Smooth muscle cell (in vitro differentiated cells): ENCODE results near the gene DUSP3. TPM values are rescaled to one million over a fixed set of nuclear protein-coding genes. Genes with fewer than 3 reads are reported as not detected.

Experiments
- DNase-seq: peaks from one replicate; lab custom pipeline; 2025; ENCODE audit not compliant: unreplicated experiment; lab: John Stamatoyannopoulos, UW
- H2AFZ ChIP-seq: fragments of 200-600 bp; sonication (generic); 2 replicates; pipeline ENCODE4 v1.6.0; 2016; ENCODE audit warnings: antibody characterized with exemption, low read depth, mild to moderate bottlenecking
- H3F3A ChIP-seq: fragments of 200-600 bp; sonication (generic); 2 replicates; pipeline ENCODE4 v1.6.0; 2017; ENCODE audit warnings: antibody characterized with exemption, low read depth
- H3K27ac ChIP-seq: fragments of 200-600 bp; sonication (generic); 2 replicates; pipeline ENCODE4 v1.5.1; 2016; ENCODE audit warnings: low read depth, mild to moderate bottlenecking
- H3K27me3 ChIP-seq: fragments of 200-600 bp; sonication (generic); 2 replicates; pipeline ENCODE4 v1.6.1; 2016; ENCODE audit warnings: low read depth, mild to moderate bottlenecking
- H3K36me3 ChIP-seq: fragments of 200-600 bp; sonication (generic); 2 replicates; pipeline ENCODE4 v1.5.1; 2016; ENCODE audit warnings: low read depth
- H3K4me1 ChIP-seq: fragments of 200-600 bp; sonication (generic); 2 replicates; pipeline ENCODE4 v1.5.1; 2016; ENCODE audit warnings: low read depth
- H3K4me2 ChIP-seq: fragments of 200-600 bp; sonication (generic); 2 replicates; pipeline ENCODE4 v1.6.0; 2016; ENCODE audit warnings: mild to moderate bottlenecking
- H3K4me3 ChIP-seq: fragments of 200-600 bp; sonication (generic); 2 replicates; pipeline ENCODE4 v1.5.1; 2016; ENCODE audit warnings: mild to moderate bottlenecking
- H3K79me2 ChIP-seq: fragments of 200-600 bp; sonication (generic); 2 replicates; pipeline ENCODE4 v1.6.0; 2016; ENCODE audit warnings: low read depth, mild to moderate bottlenecking
- H3K9ac ChIP-seq: fragments of 200-600 bp; sonication (generic); 2 replicates; pipeline ENCODE4 v1.6.0; 2016; ENCODE audit warnings: low read depth
- H3K9me3 ChIP-seq: fragments of 200-600 bp; sonication (generic); replicated peaks from 2 replicates; pipeline ENCODE4 v1.5.1; 2016; ENCODE audit warnings: low read depth
- H4K20me1 ChIP-seq: fragments of 200-600 bp; sonication (generic); 2 replicates; pipeline ENCODE4 v1.6.0; 2016; ENCODE audit warnings: low read depth
- CTCF ChIP-seq: fragments of 200-600 bp; sonication (generic); IDR thresholded peaks from 2 replicates; pipeline ENCODE4 v1.5.1; 2017; ENCODE audit warnings: borderline replicate concordance, mild to moderate bottlenecking, antibody characterized with exemption; ENCODE audit not compliant: insufficient read depth, poor library complexity, severe bottlenecking
- WGBS: methylation state at CpG from one replicate; pipeline ENCODE4 v1.1.7; 2016; ENCODE audit warnings: low lambda C conversion rate; 5-methylcytosine and 5-hydroxymethylcytosine counted together
- polyA plus RNA-seq: library from polyadenylated mRNA; unstranded; fragments of >200 nt; fragmentation: Nextera tagmentation; extraction: Ambion mirVana; gene quantifications from 2 replicates; pipeline ENCODE4 v1.2.1, GENCODE V29; 2016
- total RNA-seq: library from RNA; depleted of rRNA; stranded (reverse); fragments of >200 nt; gene quantifications from 2 replicates; pipeline ENCODE4 v1.2.3, GENCODE V29; 2014

The DUSP3 gene
- total and polyA plus RNA-seq, 2 experiments from 2014 or later: 25.6 to 34.4 TPM

GRCh38 chr17:43774304-43775250 lies 4.2 kb downstream of the DUSP3 start:
- Histone ChIP-seq H2AFZ (no peak overlapping the region), H3K9ac (no peak overlapping the region), H3K4me2 (no peak overlapping the region), H3K9me3 (no peaks in the 10 kb centered on the region), H4K20me1 (peaks cover 22% of the 10 kb centered on the region), H3K4me1 (peaks cover 13% of the 10 kb centered on the region), H3F3A (peaks cover 1% of the 10 kb centered on the region), H3K4me3 (no peak overlapping the region), H3K27ac (no peak overlapping the region), H3K79me2 (peaks cover 26% of the 10 kb centered on the region), H3K36me3 (no peaks in the 10 kb centered on the region), H3K27me3 (no peaks in the 10 kb centered on the region)
- 95% methylated on average over 16 of the region's 16 CpGs for WGBS
- no peak for TF ChIP-seq CTCF
- DNase-seq: no peak

- WGBS: 84% methylated on average over 10 of the region's 10 CpGs
Measured at GRCh38 chr17:43772877-43773648, 5.7 kb downstream of the DUSP3 start.

GRCh38 chr17:43771463-43771862 lies 7.3 kb downstream of the DUSP3 start:
- Histone ChIP-seq H2AFZ (no peak overlapping the region), H3F3A (no peaks in the 10 kb centered on the region), H3K4me2 (no peak overlapping the region), H3K36me3 (no peaks in the 10 kb centered on the region), H3K4me3 (no peak overlapping the region), H3K27me3 (no peaks in the 10 kb centered on the region), H3K27ac (no peak overlapping the region), H3K79me2 (peaks cover 10% of the 10 kb centered on the region), H3K4me1 (no peaks in the 10 kb centered on the region), H3K9me3 (no peaks in the 10 kb centered on the region), H4K20me1 (peaks cover 22% of the 10 kb centered on the region), H3K9ac (no peak overlapping the region)
- no peak for DNase-seq
- WGBS: 84% methylated on average over 9 of the region's 9 CpGs
- no peak for TF ChIP-seq CTCF

More at GRCh38 chr17:43772877-43773648, 5.7 kb downstream of the DUSP3 start:
- H3K4me3 ChIP-seq: no peak overlapping the region
- H4K20me1 ChIP-seq: peaks cover 22% of the 10 kb centered on the region
- H3K79me2 ChIP-seq: peaks cover 26% of the 10 kb centered on the region
- H3K9ac ChIP-seq: no peak overlapping the region
- no peaks in the 10 kb centered on the region for H3F3A ChIP-seq
- no peaks in the 10 kb centered on the region for H3K36me3 ChIP-seq
- no peak for TF ChIP-seq CTCF
- no peak overlapping the region for H3K27ac ChIP-seq
- no peaks in the 10 kb centered on the region for H3K27me3 ChIP-seq
- H3K4me1 ChIP-seq: peaks cover 9% of the 10 kb centered on the region
- H3K9me3 ChIP-seq: no peaks in the 10 kb centered on the region
- no peak overlapping the region for H3K4me2 ChIP-seq
- no peak for DNase-seq
- no peak overlapping the region for H2AFZ ChIP-seq
